AG09319 (cell line): ENCODE measurements around the gene RAB1B.
"Not testable (repeated sequence)": the region's sequence is repeated elsewhere in the genome, so short reads cannot be mapped to it uniquely, and the experiment has no call there.

Experiments used
- DNase-seq: peaks from one replicate; pipeline ENCODE4 v3.0.0-alpha.2; 2010; ENCODE audit warnings: low read depth; ENCODE audit errors: extremely low read depth
- TF ChIP-seq, protein P1 (sequence below): IDR thresholded peaks from 2 replicates; pipeline ENCODE4 v1.5.1; 2011; ENCODE audit warnings: low read depth, mild to moderate bottlenecking, inconsistent platforms, low read length, moderate library complexity

The RAB1B gene

DNA sequence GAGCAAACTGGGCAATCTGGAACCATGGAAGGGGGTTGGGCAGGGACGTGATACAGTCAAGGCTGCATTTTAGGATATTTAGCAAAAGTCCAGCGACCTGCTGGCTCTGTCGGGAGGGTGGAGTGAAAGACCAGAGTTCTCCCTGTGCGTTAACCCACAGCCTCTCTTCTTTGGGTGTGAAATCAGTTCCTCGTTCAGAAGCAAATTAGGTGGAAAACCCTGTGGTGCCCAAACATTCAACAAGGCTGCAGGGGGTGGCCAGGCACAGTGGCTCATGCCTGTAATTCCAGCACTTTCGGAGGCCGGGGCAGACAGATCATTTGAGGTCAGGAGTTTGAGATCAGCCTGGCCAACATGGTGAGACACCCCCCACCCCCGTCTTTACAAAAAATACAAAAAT is 29.2 kb downstream of the RAB1B start:
- TF ChIP-seq, protein P1, sequence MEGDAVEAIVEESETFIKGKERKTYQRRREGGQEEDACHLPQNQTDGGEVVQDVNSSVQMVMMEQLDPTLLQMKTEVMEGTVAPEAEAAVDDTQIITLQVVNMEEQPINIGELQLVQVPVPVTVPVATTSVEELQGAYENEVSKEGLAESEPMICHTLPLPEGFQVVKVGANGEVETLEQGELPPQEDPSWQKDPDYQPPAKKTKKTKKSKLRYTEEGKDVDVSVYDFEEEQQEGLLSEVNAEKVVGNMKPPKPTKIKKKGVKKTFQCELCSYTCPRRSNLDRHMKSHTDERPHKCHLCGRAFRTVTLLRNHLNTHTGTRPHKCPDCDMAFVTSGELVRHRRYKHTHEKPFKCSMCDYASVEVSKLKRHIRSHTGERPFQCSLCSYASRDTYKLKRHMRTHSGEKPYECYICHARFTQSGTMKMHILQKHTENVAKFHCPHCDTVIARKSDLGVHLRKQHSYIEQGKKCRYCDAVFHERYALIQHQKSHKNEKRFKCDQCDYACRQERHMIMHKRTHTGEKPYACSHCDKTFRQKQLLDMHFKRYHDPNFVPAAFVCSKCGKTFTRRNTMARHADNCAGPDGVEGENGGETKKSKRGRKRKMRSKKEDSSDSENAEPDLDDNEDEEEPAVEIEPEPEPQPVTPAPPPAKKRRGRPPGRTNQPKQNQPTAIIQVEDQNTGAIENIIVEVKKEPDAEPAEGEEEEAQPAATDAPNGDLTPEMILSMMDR: no peak
- DNase-seq: no peak

DNA sequence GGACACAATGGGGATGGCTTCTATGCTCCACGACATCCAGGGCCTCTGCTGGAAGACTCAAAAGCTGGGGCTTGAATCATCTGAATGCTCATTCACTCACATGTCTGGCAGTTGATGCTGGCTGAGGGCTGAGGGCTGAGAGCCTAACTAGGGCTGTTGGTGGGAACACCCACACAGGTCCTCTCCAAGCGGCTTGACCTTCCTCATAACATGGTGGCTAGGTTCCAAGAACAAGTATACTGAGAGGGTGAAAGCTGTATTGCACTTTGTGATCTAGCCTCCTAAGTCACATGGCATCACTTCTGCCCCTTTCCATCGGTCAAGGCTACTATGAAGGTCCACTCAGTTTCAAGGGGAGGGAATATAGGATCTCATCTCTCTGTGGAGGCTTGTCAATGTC is 30.7 kb downstream of the RAB1B start:
- DNase-seq: no peak
- TF ChIP-seq, protein P1: no peak

DNA sequence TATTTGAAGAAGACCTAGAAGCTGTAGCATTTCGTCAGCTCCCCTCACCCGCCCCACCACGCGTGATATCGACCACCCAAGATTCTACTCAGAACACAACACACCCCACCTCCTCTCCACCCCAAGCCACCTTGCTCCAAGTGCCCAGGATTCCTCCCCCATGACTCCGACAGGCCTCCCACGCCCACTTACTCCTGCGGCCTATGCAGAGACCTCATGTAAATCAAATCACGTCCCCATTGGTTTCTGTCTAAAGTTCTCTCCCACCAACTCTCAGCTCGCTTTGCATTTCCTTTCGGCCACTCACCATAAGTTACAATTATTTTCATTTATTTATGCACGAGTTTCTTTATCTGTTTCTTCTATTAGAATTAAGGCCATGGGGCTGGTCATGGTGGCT is 34.2 kb downstream of the RAB1B start:
- TF ChIP-seq, protein P1: no peak
- no peak for DNase-seq

DNA sequence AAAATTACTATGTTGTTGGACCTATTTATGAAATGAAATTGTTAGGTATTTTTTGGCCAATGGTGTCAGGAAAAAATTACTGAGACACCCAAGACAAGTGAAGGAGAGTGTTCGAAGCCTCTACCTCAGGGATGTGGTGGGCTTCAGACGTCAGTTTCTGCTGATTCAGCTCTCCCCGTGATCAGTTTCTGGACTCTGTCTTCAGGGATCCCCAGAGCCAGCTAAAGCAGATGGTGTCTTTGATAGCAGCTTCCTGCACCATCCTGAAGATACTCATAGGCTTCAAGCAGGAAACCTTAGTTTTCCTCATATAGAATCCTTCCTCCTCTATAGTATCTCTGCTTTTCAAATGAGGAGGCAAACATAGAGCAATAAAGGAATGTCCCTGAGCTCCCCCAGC is 41.0 kb downstream of the RAB1B start:
- no peak for DNase-seq
- TF ChIP-seq, protein P1: no peak

DNA sequence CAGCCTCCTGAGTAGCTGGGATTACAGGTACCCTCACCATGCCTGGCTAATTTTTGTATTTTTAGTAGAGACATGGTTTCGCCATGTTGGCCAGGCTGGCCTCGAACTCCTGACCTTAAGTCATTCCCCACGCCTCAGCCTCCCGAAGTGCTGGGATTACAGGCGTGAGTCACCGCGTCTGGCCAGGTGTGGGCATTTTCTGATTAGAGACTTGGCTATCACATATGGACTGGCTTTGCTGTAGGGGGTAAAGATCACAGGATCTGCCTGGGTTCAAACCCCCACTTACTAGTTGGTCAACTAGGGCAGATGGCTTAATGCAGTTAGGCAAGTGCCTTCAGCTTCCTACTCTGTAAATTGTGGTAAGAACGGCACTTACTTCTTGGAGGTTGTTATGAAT is 41.9 kb downstream of the RAB1B start:
- TF ChIP-seq, protein P1: no peak
- DNase-seq: no peak

DNA sequence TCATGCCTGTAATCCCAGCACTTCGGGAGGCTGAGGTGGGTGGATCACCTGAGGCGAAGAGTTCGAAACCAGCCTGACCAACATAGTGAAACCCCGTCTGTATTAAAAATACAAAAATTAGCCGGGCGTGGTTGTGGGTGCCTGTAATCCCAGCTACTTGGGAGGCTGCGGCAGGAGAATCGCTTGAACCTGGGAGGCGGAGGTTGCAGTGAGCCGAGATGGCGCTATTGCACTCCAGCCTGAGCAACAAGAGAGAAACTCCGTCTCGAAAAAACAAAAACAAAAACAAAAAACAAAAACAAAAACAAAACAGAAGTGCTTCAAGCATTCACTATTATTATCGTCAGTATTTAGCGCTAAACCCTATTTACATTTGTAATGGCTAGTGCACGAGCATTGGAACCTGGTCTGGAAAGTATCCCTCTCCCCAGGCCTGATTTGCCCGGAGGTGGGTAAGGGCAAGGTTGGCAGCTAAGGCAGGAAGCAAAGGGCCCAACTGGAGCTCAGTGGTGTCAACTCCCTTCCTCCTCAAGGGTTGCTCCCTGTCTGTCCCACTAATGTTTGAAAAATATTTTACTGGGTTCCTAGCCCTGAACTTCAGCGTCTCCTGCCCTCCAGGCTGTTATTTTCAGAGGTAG is 42.5 kb downstream of the RAB1B start:
- not testable (repeated sequence) for DNase-seq

DNA sequence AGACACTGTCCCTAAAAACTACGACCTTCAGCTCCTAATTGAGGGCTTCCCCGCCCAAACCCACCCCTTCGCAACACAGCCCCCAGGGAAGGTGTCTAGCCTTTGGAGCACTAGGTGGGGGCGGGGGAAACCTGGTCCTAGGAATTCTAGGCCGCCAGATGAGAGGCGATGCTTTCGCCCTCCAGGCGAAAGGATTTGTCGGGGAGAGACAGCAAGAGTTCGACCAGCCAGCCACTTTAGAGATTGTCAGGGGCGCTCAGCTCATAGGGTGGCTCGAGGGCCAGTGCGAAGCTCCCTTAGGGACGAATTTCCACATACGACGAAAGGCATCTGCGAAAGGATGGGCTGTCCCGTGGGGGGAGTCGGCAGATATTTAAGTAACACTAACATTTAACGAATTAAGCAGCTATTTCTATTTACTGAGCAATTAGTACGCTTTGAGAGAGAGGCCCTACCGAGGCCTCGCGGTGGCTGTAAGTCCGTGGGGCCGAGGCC is 43.1 kb downstream of the RAB1B start:
- DNase-seq: no peak
- TF ChIP-seq, protein P1: no peak

DNA sequence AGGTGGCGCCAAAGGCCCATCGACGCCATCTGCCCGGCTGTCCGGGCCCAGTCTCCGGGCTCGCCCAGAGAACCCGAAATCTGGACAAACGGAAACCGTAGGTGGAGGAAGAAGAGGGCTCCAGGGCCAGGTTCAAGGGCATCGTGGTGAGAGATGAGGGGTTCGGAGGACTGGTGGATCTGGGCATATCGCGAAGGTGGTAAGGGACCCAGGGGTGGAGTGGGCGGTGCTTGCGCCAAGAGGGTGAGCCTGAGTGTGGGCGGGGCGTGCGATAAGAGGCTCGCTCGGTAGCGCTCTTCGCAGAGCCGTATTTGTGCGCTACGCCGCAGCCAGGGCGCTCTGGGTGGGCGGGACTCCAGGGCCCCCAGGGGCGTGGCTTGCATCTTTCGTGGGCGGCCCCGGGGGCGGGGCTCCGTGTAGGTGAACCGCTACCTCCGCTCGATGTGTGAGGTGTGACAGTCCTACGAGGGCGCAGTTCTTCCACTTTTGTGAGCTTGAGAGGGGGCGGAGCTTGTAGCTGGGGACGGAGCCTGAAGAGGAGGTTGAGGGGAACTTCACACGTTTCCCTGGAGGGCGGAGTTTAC is 43.6 kb downstream of the RAB1B start:
- TF ChIP-seq, protein P1: peak; percentile 94
- DNase-seq: peak; percentile 77
